Measurements from ENCODE around the gene CHST2.

DNA sequence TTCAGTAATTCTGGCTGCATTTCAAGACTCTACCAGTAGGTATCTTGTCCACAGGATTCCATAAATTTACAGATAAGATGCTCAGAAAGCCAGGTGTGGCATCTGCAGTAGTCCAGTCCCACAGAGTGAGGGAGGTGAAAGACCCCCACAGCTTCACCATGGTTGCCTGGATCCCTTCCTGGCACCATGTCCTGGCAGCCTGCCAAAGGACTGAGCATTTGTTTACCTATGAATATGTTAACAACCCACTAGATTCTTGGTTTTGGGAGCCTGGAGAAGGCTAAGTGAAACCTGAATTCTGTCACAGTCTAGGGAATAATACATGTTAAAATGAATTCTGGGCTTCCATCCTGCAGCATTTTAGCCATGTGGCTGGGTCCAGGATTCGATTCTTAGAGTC is 14.9 kb downstream of the CHST2 start:
- no peak for TF ChIP-seq POLR2A (IDR thresholded peaks at IDR 0.05)
- no peak for TF ChIP-seq POLR2AphosphoS5 (IDR thresholded peaks at IDR 0.05)
